ENCODE data around the gene FN3KRP. TPM values are rescaled to one million over a fixed set of nuclear protein-coding genes. Genes with fewer than 3 reads are reported as not detected.

The FN3KRP gene
- total and polyA plus RNA-seq, 2 of the 13 experiments (the other 11 are each of a cell fraction or from before 2014, with no cell fraction given) = 22.4 to 28.2 TPM

DNA sequence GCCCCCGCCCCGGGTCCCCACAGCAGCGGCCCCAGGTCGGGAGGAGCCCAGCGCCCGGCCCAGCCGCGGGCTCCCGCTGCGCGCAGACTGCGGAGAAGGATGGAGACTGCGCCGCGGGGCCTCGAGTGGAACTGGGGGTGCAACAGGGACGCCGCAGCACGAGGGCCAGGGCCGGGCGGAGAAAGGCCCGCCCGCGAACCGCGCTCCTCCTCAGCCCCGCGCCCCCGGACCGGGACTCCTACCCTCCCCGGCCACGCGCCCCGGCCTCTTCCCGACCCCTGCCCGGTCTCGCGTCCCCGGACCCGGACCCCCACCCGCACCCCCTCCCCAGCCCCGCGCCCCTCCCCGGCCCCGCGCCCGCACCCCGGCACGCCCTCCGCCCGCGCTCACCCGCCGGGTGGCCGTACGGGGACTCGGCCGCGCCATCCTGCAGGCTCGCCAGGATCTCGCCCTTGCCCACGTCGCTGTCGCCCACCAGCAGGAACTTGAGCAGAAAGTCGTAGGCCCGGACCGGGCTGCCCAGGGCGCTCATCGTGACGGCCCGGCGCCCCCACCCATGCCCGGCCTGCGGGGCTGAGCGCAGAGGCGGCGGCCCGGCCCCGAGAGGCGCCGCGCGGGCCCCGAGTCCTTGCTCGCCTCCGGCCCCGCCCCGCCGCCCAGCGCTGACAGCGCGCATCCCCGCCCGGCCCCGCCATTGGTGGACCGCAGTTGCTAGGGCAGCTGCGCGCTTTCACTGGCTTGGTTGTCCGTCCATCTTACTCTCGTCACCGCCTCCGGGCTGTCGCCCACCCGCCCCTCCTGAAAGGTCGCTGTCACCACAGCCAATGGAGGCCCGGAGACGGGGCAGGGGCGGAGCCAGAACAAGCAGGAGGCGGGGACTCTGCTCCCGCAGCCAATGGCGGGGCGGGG, 18.2 kb upstream of the FN3KRP start, which contains the start of gene RAB40B (continued):
- TF ChIP-seq, protein P1, sequence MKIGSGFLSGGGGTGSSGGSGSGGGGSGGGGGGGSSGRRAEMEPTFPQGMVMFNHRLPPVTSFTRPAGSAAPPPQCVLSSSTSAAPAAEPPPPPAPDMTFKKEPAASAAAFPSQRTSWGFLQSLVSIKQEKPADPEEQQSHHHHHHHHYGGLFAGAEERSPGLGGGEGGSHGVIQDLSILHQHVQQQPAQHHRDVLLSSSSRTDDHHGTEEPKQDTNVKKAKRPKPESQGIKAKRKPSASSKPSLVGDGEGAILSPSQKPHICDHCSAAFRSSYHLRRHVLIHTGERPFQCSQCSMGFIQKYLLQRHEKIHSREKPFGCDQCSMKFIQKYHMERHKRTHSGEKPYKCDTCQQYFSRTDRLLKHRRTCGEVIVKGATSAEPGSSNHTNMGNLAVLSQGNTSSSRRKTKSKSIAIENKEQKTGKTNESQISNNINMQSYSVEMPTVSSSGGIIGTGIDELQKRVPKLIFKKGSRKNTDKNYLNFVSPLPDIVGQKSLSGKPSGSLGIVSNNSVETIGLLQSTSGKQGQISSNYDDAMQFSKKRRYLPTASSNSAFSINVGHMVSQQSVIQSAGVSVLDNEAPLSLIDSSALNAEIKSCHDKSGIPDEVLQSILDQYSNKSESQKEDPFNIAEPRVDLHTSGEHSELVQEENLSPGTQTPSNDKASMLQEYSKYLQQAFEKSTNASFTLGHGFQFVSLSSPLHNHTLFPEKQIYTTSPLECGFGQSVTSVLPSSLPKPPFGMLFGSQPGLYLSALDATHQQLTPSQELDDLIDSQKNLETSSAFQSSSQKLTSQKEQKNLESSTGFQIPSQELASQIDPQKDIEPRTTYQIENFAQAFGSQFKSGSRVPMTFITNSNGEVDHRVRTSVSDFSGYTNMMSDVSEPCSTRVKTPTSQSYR (CRISPR knock-in tag; IDR thresholded peaks at IDR 0.05; ENCODE audit: borderline replicate concordance) = no peak
- TF ChIP-seq ZNF441 (CRISPR knock-in tag; IDR thresholded peaks at IDR 0.05; ENCODE audit: borderline replicate concordance) (no peak), ELF1 (CRISPR knock-in tag; IDR thresholded peaks at IDR 0.05) (no peak), BRD4 (CRISPR knock-in tag; IDR thresholded peaks at IDR 0.05) (no peak), PAWR (CRISPR knock-in tag; IDR thresholded peaks at IDR 0.05; ENCODE audit: borderline replicate concordance) (no peak), FOSL2 (CRISPR knock-in tag; IDR thresholded peaks at IDR 0.05) (no peak), DMAP1 (CRISPR knock-in tag; IDR thresholded peaks at IDR 0.05) (no peak), ZNF749 (CRISPR knock-in tag; IDR thresholded peaks at IDR 0.05; ENCODE audit: borderline replicate concordance) (no peak), SNAPC2 (CRISPR knock-in tag; IDR thresholded peaks at IDR 0.05) (no peak), IRX3 (CRISPR knock-in tag; IDR thresholded peaks at IDR 0.05; ENCODE audit: borderline replicate concordance, low read depth) (peak; percentile 61; the same call in 1 of the 2 replicates), ZBTB38 (CRISPR knock-in tag; IDR thresholded peaks at IDR 0.05) (no peak), ZNF737 (CRISPR knock-in tag; IDR thresholded peaks at IDR 0.05; ENCODE audit: borderline replicate concordance) (no peak), TP53 (CRISPR knock-in tag; conservative IDR thresholded peaks at IDR 0.05) (no peak), PHF21A (CRISPR knock-in tag; IDR thresholded peaks at IDR 0.05) (no peak), ZSCAN25 (CRISPR knock-in tag; IDR thresholded peaks at IDR 0.05) (no peak), ZNF451 (CRISPR knock-in tag; IDR thresholded peaks at IDR 0.05) (no peak), FOSL1 (CRISPR knock-in tag; IDR thresholded peaks at IDR 0.05; ENCODE audit: borderline replicate concordance) (no peak)
- TF ChIP-seq, protein P2, sequence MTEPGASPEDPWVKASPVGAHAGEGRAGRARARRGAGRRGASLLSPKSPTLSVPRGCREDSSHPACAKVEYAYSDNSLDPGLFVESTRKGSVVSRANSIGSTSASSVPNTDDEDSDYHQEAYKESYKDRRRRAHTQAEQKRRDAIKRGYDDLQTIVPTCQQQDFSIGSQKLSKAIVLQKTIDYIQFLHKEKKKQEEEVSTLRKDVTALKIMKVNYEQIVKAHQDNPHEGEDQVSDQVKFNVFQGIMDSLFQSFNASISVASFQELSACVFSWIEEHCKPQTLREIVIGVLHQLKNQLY (CRISPR knock-in tag; IDR thresholded peaks at IDR 0.05) = no peak
- TF ChIP-seq, protein P3, sequence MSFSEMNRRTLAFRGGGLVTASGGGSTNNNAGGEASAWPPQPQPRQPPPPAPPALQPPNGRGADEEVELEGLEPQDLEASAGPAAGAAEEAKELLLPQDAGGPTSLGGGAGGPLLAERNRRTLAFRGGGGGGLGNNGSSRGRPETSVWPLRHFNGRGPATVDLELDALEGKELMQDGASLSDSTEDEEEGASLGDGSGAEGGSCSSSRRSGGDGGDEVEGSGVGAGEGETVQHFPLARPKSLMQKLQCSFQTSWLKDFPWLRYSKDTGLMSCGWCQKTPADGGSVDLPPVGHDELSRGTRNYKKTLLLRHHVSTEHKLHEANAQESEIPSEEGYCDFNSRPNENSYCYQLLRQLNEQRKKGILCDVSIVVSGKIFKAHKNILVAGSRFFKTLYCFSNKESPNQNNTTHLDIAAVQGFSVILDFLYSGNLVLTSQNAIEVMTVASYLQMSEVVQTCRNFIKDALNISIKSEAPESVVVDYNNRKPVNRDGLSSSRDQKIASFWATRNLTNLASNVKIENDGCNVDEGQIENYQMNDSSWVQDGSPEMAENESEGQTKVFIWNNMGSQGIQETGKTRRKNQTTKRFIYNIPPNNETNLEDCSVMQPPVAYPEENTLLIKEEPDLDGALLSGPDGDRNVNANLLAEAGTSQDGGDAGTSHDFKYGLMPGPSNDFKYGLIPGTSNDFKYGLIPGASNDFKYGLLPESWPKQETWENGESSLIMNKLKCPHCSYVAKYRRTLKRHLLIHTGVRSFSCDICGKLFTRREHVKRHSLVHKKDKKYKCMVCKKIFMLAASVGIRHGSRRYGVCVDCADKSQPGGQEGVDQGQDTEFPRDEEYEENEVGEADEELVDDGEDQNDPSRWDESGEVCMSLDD (CRISPR knock-in tag; IDR thresholded peaks at IDR 0.05; ENCODE audit: borderline replicate concordance) = peak; percentile 60; the same call in 1 of the 2 replicates
- TF ChIP-seq, protein P4, sequence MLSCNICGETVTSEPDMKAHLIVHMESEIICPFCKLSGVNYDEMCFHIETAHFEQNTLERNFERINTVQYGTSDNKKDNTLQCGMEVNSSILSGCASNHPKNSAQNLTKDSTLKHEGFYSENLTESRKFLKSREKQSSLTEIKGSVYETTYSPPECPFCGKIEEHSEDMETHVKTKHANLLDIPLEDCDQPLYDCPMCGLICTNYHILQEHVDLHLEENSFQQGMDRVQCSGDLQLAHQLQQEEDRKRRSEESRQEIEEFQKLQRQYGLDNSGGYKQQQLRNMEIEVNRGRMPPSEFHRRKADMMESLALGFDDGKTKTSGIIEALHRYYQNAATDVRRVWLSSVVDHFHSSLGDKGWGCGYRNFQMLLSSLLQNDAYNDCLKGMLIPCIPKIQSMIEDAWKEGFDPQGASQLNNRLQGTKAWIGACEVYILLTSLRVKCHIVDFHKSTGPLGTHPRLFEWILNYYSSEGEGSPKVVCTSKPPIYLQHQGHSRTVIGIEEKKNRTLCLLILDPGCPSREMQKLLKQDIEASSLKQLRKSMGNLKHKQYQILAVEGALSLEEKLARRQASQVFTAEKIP (CRISPR knock-in tag; IDR thresholded peaks at IDR 0.05; ENCODE audit: borderline replicate concordance) = no peak
- TF ChIP-seq, protein P5, sequence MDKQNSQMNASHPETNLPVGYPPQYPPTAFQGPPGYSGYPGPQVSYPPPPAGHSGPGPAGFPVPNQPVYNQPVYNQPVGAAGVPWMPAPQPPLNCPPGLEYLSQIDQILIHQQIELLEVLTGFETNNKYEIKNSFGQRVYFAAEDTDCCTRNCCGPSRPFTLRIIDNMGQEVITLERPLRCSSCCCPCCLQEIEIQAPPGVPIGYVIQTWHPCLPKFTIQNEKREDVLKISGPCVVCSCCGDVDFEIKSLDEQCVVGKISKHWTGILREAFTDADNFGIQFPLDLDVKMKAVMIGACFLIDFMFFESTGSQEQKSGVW (CRISPR knock-in tag; IDR thresholded peaks at IDR 0.05; ENCODE audit: borderline replicate concordance) = no peak
